Heart left ventricle (tissue), 16 donors: ENCODE results near the gene SERHL2. TPM values are rescaled to one million over a fixed set of nuclear protein-coding genes. Genes with fewer than 3 reads are reported as not detected.

ENCODE experiments used
- ATAC-seq, 4 donors: fragments of 200-7000 bp; cut with Tn5 transposase; one replicate each; pipeline ENCODE4 v1.9.1; 2020 to 2022; ENCODE audit warnings: moderate library complexity in 4 of 4, mild to moderate bottlenecking in 3 of 4, moderate number of reproducible peaks in 1 of 4
- DNase-seq, 5 donors: peaks; one replicate each; pipeline ENCODE4 v3.0.0-alpha.2; 2020
- H3K27ac ChIP-seq, 12 donors: fragments of 200-600 bp; sonication (generic) in 4 of 12; one replicate each; pipeline versions ENCODE4 v1.5.0 to v1.8.0; 2016 to 2022; ENCODE audit warnings: mild to moderate bottlenecking in 2 of 12
- H3K27me3 ChIP-seq, 9 donors: fragments of 200-600 bp; sonication (generic) in 2 of 9; one replicate each; pipeline versions ENCODE4 v1.5.1 to v1.8.0; 2016 to 2022; ENCODE audit warnings: mild to moderate bottlenecking in 3 of 9
- H3K36me3 ChIP-seq, 9 donors: fragments of 200-600 bp; sonication (generic) in 2 of 9; one replicate each; pipeline versions ENCODE4 v1.5.0 to v1.8.0; 2018 to 2022; ENCODE audit warnings: mild to moderate bottlenecking in 2 of 9
- H3K4me1 ChIP-seq, 12 donors: fragments of 200-600 bp; sonication (generic) in 4 of 12; one replicate each; pipeline versions ENCODE4 v1.5.0 to v1.8.0; 2016 to 2022; ENCODE audit warnings: mild to moderate bottlenecking in 3 of 12
- H3K4me3 ChIP-seq, 12 donors: fragments of 200-600 bp; sonication (generic) in 4 of 12; one replicate each; pipeline versions ENCODE4 v1.5.0 to v1.8.0; 2017 to 2022; ENCODE audit warnings: mild to moderate bottlenecking in 9 of 12, moderate library complexity in 4 of 12
- H3K9me3 ChIP-seq, 12 donors: fragments of 200-600 bp; sonication (generic) in 4 of 12; one replicate each; pipeline versions ENCODE4 v1.5.0 to v1.8.0; 2016 to 2022; ENCODE audit warnings: mild to moderate bottlenecking in 1 of 12
- POLR2A ChIP-seq, 2 donors: fragments of 450-650 bp; IDR thresholded peaks; one replicate each; pipeline ENCODE4 v1.6.1; 2017; ENCODE audit warnings: antibody characterized with exemption in 2 of 2, mild to moderate bottlenecking in 2 of 2, moderate library complexity in 2 of 2
- WGBS, 4 donors: extraction: QIAGEN DNeasy Blood & Tissue Kit in 2 of 4; methylation state at CpG; one replicate each; pipeline versions ENCODE4 v1.1.5 to v1.1.7; 2013 to 2018; 5-methylcytosine and 5-hydroxymethylcytosine counted together
- intact Hi-C, 10 donors: fragments of 100-400 bp; cut with DNase I; formaldehyde crosslinking; loops; one replicate each; pipeline versions ENCODE4 v1.11.1 to v1.14.2; 2022
- polyA plus RNA-seq, 2 donors: library from polyadenylated mRNA; stranded (reverse); fragments of 200-250 nt; gene quantifications; one replicate each; pipeline ENCODE4 v1.2.3, GENCODE V29; 2013
- total RNA-seq, 9 donors: library from RNA; depleted of rRNA in 2 of 9; stranded (reverse); fragments of >200 nt in 2 of 9; fragmentation: NEBNext Ultra II Directional in 3 of 9; extraction: Animal tissue kit (Norgen Biotek cat#: 25700) in 3 of 9; gene quantifications; one replicate each; pipeline versions ENCODE4 v1.1.0 to v1.2.4, GENCODE V29; 2016 to 2023
- TF ChIP-seq, protein P1 (sequence below), 12 donors: fragments of 200-600 bp; sonication (generic) in 4 of 12; IDR thresholded peaks; one replicate each; pipeline versions ENCODE4 v1.5.0 to v1.8.0; 2018 to 2022; ENCODE audit warnings: antibody characterized with exemption in 12 of 12, mild to moderate bottlenecking in 5 of 12
- donor health status: ischemic (EF 13 %, LVEDD 7.1; RV severe dilation, severe dysfunction).
- donor health status: healthy with polysubstance abuse.
- donor health status: DM: no; HTN: yes; CAD: no.
- donor health status: DM: no; HTN: no; CAD: no.
- donor health status: ischemic (EF 25% LVEDD 6.9; RV normal size, moderate dysfunction).
- donor health status: ischemic (EF 25% LVEDD 5.7; RV mildly dilated, moderate dysfunction).
- donor health status: healthy.
- donor health status: DM: yes; HTN: yes; CAD: no.
- donor health status: ischemic (EF 35%, LVEDD 5.7; RV mildly dilated, moderate dysfunction).
- donor health status: nonischemic (EF 11% LVEDD 7.7; RV severe dilation, severe dysfunction).
- donor health status: DM: yes; HTN: yes; CAD: no.
- donor health status: PGD.
- donor health status: ischemic (EF 29% LVEDD 5.4; RV normal size, mild dysfunction).
- donor health status: nonischemic (EF 23%, LVEDD 6.1; RV moderate dilation, normal function).

The SERHL2 gene
- total and polyA plus RNA-seq, 11 donors: 0.90 to 5.3 (median 3.4) TPM

DNA sequence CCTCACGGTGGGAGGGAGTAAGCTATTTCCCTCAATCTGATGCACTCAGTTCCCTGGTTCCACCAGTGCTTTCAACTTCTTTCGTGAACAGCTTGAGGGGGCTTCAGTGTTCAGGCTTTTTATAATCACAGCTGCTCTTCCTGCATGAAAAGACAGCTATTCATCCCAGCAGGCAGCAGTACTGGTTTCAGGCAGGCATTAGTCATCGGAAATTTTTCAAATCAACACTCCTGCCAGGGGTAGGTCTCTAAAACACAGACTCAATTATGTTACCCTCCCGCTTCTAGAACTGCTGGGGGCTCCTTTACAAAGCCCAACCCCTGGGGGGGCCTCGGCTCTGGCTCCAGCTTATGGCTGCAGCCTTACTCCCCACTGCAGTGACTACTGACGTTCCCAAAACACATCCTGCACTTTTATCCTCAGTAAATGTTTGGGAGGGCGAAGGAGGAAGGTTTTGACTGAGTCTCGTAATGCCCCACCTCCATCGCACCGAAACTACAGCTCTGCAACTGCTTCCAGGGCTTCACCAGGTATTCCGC, 55.1 kb downstream of the SERHL2 start:
- peak in 3 of 4 donors; percentile 20 to 48 (median 36) for ATAC-seq
- no peaks in the 10 kb centered on the region for H3K9me3 ChIP-seq
- TF ChIP-seq POLR2A (IDR thresholded peaks at IDR 0.05): no peak
- TF ChIP-seq, protein P1, sequence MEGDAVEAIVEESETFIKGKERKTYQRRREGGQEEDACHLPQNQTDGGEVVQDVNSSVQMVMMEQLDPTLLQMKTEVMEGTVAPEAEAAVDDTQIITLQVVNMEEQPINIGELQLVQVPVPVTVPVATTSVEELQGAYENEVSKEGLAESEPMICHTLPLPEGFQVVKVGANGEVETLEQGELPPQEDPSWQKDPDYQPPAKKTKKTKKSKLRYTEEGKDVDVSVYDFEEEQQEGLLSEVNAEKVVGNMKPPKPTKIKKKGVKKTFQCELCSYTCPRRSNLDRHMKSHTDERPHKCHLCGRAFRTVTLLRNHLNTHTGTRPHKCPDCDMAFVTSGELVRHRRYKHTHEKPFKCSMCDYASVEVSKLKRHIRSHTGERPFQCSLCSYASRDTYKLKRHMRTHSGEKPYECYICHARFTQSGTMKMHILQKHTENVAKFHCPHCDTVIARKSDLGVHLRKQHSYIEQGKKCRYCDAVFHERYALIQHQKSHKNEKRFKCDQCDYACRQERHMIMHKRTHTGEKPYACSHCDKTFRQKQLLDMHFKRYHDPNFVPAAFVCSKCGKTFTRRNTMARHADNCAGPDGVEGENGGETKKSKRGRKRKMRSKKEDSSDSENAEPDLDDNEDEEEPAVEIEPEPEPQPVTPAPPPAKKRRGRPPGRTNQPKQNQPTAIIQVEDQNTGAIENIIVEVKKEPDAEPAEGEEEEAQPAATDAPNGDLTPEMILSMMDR (IDR thresholded peaks at IDR 0.05): no peak
- 61 to 69% (median 68%) methylated on average over 9 to 11 of the region's 11 CpGs for WGBS, 4 donors
- DNase-seq: peak in 1 of 5 donors; percentile 24
- H3K36me3 ChIP-seq: peaks cover 0 to 42% (median 14%) of the 10 kb centered on the region in 9 donors
- H3K27ac ChIP-seq: peak overlapping the region in 8 of 12 donors; percentile 24 to 71 (median 49)
- peak overlapping the region in 3 of 12 donors; percentile 5 to 16 (median 6) for H3K4me3 ChIP-seq
- H3K27me3 ChIP-seq: no peaks in the 10 kb centered on the region
- intact Hi-C loops: no loop called here
- H3K4me1 ChIP-seq: peaks cover 9 to 79% (median 64%) of the 10 kb centered on the region in 12 donors

DNA sequence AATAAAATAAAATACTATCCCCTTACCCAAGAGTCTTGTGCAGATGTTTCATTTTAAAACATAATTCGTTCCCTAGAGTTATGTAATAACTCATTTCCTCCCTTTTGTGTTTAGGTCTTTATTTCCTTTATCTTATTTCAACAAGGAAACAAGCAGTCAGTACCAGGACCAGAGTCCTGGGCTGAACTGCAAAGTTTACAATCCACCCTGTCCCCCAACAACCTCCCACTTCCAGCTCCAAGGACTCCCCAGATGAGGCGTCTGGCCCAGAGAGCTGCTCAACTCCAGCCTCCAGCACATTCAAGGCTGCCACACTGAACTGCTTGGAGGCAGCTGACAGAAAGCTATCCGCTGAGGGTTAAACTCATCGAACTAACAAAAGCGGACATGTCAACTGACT, 56.4 kb downstream of the SERHL2 start:
- peak overlapping the region in 1 of 12 donors; percentile 6 for H3K4me3 ChIP-seq

DNA sequence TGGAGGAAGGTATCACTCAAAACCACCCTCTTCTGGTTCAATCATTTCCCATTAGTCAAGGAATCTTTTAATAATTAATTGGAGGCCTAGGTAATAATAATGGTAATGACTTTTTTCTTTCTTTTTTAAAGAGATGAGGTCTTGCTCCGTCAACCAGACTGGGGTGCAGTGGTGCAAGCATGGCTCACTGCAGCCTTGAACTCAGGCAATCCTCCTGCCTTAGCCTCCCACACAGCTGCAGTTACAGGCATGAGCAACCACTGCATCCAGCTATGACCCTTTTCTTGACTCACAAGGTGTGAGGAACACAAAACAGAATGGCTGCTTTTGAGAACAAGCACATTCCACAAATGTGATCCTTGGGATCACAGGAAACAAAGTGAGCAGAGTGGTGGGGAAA, 57.3 kb downstream of the SERHL2 start:
- intact Hi-C loops: loop anchor here in 1 of 10 donors (10.0 kb wide), 1 partner anchor 96 kb away; the partner anchor contains the start of gene RRP7A
- H3K4me3 ChIP-seq: no peak overlapping the region

More for the DNA sequence above, 56.4 kb downstream of the SERHL2 start:
- peaks cover 0 to 34% (median 14%) of the 10 kb centered on the region in 9 donors for H3K36me3 ChIP-seq
- no peaks in the 10 kb centered on the region for H3K9me3 ChIP-seq
- WGBS, 4 donors: 46 to 64% (median 56%) methylated on average over 5 of the region's 5 CpGs
- ATAC-seq (no peak), DNase-seq (no peak)
- TF ChIP-seq POLR2A (IDR thresholded peaks at IDR 0.05): no peak
- TF ChIP-seq, protein P1 (IDR thresholded peaks at IDR 0.05): no peak
- intact Hi-C loops: loop anchor here in 1 of 10 donors (10.0 kb wide), 1 partner anchor 95 kb away; the partner anchor contains the start of gene RRP7A
- no peaks in the 10 kb centered on the region for H3K27me3 ChIP-seq
- peak overlapping the region in 9 of 12 donors; percentile 10 to 71 (median 43) for H3K27ac ChIP-seq
- peaks cover 9 to 72% (median 56%) of the 10 kb centered on the region in 12 donors for H3K4me1 ChIP-seq

DNA sequence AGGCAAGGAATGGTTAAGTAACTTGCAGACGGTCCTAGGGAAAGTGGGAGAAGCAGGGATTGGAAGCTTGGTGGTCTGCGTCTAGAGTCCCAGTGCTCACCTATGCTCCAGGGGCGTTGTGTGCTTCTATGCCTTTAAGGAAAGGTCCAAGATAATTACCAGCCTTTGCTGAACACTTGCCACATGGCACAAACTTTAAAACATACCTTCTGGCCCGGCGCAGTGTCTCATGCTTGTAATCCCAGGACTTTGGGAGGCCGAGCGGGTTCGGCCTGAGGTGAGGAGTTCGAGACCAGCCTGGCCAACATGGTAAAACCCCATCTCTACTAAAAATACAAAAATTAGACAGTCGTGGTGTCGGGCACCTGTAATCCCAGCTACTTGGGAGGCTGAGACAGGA, 58.6 kb downstream of the SERHL2 start:
- Histone ChIP-seq H3K27me3 (no peaks in the 10 kb centered on the region), H3K9me3 (no peaks in the 10 kb centered on the region), H3K27ac (peak overlapping the region in 7 of 12 donors; percentile 2 to 98 (median 44)), H3K4me1 (peaks cover 9 to 80% (median 63%) of the 10 kb centered on the region in 12 donors), H3K36me3 (peaks cover 0 to 28% (median 3%) of the 10 kb centered on the region in 9 donors), H3K4me3 (peak overlapping the region in 2 of 12 donors; percentile 75 to 89)
- ATAC-seq (no peak), DNase-seq (no peak)
- intact Hi-C loops: loop anchor here in 1 of 10 donors (10.0 kb wide), 1 partner anchor 98 kb away; the partner anchor contains the start of gene RRP7A
- TF ChIP-seq, protein P1 (IDR thresholded peaks at IDR 0.05): no peak
- no peak for TF ChIP-seq POLR2A (IDR thresholded peaks at IDR 0.05)
- 63 to 79% (median 70%) methylated on average over 11 of the region's 11 CpGs for WGBS, 4 donors

More for the DNA sequence above, 57.3 kb downstream of the SERHL2 start:
- DNase-seq (no peak), ATAC-seq (no peak)
- 79 to 100% (median 89%) methylated on average over 1 of the region's 1 CpG for WGBS, 4 donors
- H3K27ac ChIP-seq: peak overlapping the region in 3 of 12 donors; percentile 39 to 71 (median 61)
- peaks cover 9 to 75% (median 61%) of the 10 kb centered on the region in 12 donors for H3K4me1 ChIP-seq
- TF ChIP-seq POLR2A (IDR thresholded peaks at IDR 0.05): no peak
- TF ChIP-seq, protein P1 (IDR thresholded peaks at IDR 0.05): no peak
- peaks cover 0 to 28% (median 5%) of the 10 kb centered on the region in 9 donors for H3K36me3 ChIP-seq
- no peaks in the 10 kb centered on the region for H3K27me3 ChIP-seq
- no peaks in the 10 kb centered on the region for H3K9me3 ChIP-seq
